Left kidney (tissue), 8 donors: ENCODE results near the gene BTN3A1. TPM values are rescaled to one million over a fixed set of nuclear protein-coding genes. Genes with fewer than 3 reads are reported as not detected.
"Not testable (repeated sequence)": the region's sequence is repeated elsewhere in the genome, so short reads cannot be mapped to it uniquely, and the experiment has no call there.

Experiments
- DNase-seq: peaks from one replicate; pipeline ENCODE4 v3.0.0-alpha.2; 2013
- long read RNA-seq, 8 donors: transcript quantifications; one replicate each; lab custom pipeline, GENCODE V29; 2026
- polyA plus RNA-seq: library from polyadenylated mRNA; unstranded; fragments of 120-200 nt; gene quantifications from one replicate; pipeline ENCODE4 v1.2.1, GENCODE V29; 2013; ENCODE audit not compliant: insufficient read length

BTN3A1 gene
- 29.8 TPM for polyA plus RNA-seq
- long read RNA-seq, donor 1, partial matches to known transcripts: 0 of 1 reads
- long read RNA-seq, donor 1, other reads (novel, unspliced or antisense): 0 of 1 reads
- long read RNA-seq, donor 2: 0 reads
- long read RNA-seq, donor 3, partial matches to known transcripts: 5 of 6 reads
- long read RNA-seq, donor 3, other reads (novel, unspliced or antisense): 0 of 6 reads
- long read RNA-seq, donor 4: 0 reads
- long read RNA-seq, donor 5, partial matches to known transcripts: 6 of 8 reads
- long read RNA-seq, donor 5, other reads (novel, unspliced or antisense): 0 of 8 reads
- long read RNA-seq, donor 6: 0 reads
- long read RNA-seq, donor 7, partial matches to known transcripts: 0 of 3 reads
- long read RNA-seq, donor 7, other reads (novel, unspliced or antisense): 0 of 3 reads
- long read RNA-seq, donor 8: 0 reads

- DNase-seq: peak; percentile 87
Observed at GRCh38 chr6:26401987-26402658, at the start of gene BTN3A1. Gene BTN3A1, plus strand, starts transcription at chr6:26402275. Its CDS starts 3,289 bp downstream, at chr6:26405564.

- DNase-seq: no peak
Observed at GRCh38 chr6:26352315-26352714, 49.8 kb upstream of the BTN3A1 start.

DNA sequence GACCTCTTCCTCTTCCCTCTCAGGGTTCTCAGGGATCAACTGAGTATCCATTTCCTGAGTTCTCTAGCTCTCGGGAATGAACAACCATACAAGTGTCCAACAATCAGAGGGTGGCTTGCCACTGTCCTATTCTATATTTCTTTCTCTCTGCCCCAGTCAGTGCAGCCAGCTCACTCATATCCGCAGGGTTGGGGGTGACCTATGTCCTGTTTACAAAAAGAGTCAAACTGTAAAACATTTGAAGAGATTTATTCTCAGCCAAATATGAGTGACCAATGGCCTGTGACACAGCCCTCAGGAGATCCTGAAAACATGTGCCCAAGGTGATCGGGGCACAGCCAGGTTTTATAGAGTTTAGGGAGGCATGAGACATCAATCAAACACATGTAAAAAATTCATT is 47.9 kb upstream of the BTN3A1 start:
- DNase-seq: no peak

DNA sequence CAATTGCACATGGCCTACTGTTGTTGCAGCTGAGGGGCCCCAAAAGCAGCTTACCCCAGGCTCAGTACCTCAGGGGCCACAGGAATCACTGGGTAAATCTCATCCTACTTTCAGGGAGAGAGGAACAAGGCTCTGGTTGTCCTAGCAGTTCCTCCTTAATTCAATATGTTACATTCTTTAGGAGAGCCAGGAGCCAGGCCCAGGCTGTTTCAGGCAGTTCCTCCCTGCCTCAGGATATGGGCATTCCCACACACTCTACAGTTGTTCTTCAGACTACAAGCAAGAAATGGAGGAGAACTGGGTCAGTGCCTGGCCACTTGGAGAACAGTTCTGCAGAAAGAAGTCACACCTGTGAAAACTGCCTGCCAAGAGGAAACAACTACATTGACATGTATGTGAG is 46.7 kb upstream of the BTN3A1 start:
- DNase-seq: no peak

DNA sequence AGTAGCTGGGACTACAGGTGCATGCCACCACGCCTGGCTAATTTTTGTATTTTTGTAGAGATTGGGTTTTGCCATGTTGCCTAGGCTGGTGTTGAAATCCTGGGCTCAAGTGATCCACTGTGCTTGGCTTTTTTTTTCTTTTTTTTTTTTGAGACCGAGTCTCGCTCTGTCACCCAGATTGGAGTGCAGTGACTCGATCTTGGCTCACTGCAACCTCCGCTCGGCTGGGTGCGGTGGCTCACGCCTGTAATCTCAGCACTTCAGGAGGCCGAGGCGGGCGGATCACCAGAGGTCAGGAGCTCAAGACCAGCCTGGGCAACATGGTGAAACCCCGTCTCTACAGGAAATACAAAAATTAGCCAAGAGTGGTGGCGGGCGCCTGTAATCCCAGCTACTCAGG is 44.5 kb upstream of the BTN3A1 start:
- not testable (repeated sequence) for DNase-seq

DNA sequence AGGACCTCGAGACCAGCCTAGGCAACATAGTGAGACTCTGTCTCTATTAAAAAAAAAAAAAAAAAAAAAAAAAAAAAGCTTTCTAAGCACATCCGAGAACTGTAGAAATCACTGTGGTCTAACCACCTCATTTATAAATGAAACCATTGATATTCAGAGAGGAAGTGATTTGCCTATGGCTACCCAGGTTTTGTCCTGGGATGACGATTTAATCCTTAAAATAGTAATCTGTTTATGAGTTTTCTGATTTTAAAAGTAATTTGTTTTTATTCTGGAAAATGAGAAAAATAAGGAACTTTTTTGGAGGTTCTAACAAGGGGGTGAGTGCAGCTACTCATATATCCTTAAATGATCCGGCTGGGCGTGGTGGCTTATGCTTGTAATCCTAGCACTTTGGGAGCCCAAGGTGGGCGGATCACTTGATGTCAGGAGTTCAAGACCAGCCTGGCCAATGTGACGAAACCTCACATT is 43.5 kb upstream of the BTN3A1 start:
- no peak for DNase-seq

- no peak for DNase-seq
Observed at GRCh38 chr6:26359765-26360164, 42.3 kb upstream of the BTN3A1 start.

- DNase-seq: no peak
Observed at GRCh38 chr6:26360451-26361416, 41.3 kb upstream of the BTN3A1 start.

- DNase-seq: no peak
Observed at GRCh38 chr6:26361544-26361943, 40.5 kb upstream of the BTN3A1 start.

GRCh38 chr6:26362093-26362835 is 39.8 kb upstream of the BTN3A1 start:
- DNase-seq: no peak

- DNase-seq: no peak
Observed at GRCh38 chr6:26362836-26363220, 39.2 kb upstream of the BTN3A1 start.

DNA sequence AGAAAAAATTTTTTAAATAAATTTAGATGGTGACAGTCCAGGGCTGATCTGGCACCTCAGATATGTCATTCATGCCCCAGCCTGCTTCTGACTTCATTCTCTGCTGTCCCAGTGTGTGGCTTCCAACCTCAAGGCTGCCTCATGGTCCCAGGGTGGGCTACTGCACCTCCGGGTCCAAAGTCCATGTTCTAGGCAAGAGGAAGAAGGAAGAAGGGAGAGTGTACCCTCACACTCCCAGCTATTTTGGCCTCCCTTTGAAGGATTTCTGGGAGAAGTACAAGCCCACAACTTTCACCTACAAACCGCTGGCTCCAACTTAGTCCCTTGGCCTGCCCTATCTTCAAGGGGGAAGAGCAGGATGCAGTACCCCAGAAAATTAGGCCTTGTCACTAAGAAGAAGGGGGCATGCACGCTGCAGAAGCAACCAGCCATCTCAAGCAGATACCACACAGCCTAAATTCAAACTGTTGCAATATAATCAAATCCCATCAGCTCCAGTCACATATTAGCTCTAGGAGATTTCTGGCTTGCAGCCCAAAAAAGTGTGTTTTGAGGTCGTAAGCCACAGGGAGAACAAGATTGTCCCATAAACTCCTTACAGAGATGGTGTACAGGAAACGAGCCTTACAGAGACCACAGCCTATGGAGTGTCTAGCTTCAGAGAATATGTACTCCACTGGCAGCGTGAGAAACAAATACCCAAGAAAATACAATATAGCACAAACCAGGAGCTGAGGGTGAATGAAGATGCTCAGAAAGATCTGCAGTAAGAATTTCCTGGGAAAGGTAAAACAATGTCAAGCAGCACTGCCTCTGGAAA is 38.0 kb upstream of the BTN3A1 start:
- no peak for DNase-seq

GRCh38 chr6:26365633-26365995 is 36.5 kb upstream of the BTN3A1 start:
- DNase-seq: no peak

DNA sequence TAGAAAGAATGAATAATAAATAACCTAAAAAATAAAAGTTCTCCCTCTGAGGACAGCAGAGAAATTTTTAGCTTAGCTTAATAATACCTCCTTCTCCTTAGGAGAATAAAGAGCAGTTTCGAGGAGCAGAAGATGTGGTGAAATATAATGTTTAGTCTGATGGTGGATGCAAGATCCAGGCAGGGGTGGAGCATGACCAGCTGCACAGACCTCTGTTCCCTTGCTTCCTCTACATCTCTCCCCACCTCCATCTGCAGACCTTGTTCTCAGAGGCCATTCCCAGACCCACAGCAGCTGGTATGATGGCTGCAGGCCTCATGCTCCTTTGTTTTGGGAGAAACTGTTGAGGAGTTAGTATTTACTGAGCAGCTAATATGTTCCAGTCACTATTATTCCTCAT is 35.6 kb upstream of the BTN3A1 start:
- DNase-seq: no peak

- no peak for DNase-seq
Observed at GRCh38 chr6:26367114-26367513, 35.0 kb upstream of the BTN3A1 start.

DNA sequence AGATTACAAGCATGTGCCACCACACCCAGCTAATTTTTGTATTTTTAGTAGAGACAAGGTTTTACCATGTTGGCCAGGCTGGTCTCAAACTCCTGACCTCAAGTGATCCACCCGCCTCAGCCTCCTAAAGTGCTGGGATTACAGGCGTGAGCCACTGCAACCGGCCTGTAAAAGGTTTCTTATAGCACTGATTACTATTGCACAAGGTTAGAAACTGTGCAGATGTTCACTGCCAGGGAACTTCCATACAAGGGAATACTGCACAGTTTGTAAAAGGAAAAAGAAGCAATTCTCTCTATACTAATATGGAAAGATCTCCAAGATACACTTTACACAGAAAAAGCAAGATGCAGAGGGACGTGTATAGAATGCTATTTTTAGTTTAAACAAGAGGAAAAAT is 30.3 kb upstream of the BTN3A1 start:
- DNase-seq: not testable (repeated sequence)

- no peak for DNase-seq
Observed at GRCh38 chr6:26372308-26373144, 29.5 kb upstream of the BTN3A1 start.

GRCh38 chr6:26375270-26375669 is 26.8 kb upstream of the BTN3A1 start:
- DNase-seq: no peak

GRCh38 chr6:26377719-26378118 is 24.4 kb upstream of the BTN3A1 start:
- no peak for DNase-seq

- not testable (repeated sequence) for DNase-seq
Observed at GRCh38 chr6:26378143-26378542, 23.9 kb upstream of the BTN3A1 start.
